GM12878 (cell line): ENCODE results near the gene EIF4H.

Experiments used
- CHD4 ChIP-seq: fragments of 200-600 bp; sonication (generic); IDR thresholded peaks from 2 replicates; pipeline ENCODE4 v1.6.1; 2016; ENCODE audit warnings: mild to moderate bottlenecking
- EP300 ChIP-seq, 2 experiments: fragments of 150-350 bp in 1 of 2; IDR thresholded peaks; 2 replicates each; pipeline ENCODE4 v1.6.1; 2011 to 2012; ENCODE audit warnings: low read depth in 2 of 2, low read length in 2 of 2, borderline replicate concordance in 1 of 2, improper control_type of control experiment in 1 of 2, inconsistent platforms in 1 of 2; ENCODE audit not compliant: control insufficient read depth in 1 of 2
- FOS ChIP-seq: IDR thresholded peaks from 3 replicates; pipeline ENCODE4 v1.6.1; 2011; ENCODE audit warnings: borderline replicate concordance; ENCODE audit not compliant: insufficient read length; ENCODE audit errors: extremely low read depth
- POU2F2 ChIP-seq: IDR thresholded peaks from 3 replicates; pipeline ENCODE4 v1.6.1; 2011; ENCODE audit warnings: low read depth, mild to moderate bottlenecking, low read length, borderline replicate concordance
- ZBTB40 ChIP-seq: fragments of 450-650 bp; IDR thresholded peaks from 2 replicates; pipeline ENCODE4 v1.6.1; 2016; ENCODE audit warnings: mild to moderate bottlenecking, moderate library complexity, borderline replicate concordance
- TF ChIP-seq, protein P1 (sequence below): IDR thresholded peaks from 2 replicates; pipeline ENCODE4 v1.6.1; 2012; ENCODE audit warnings: improper control_type of control experiment, low read depth, low read length; ENCODE audit not compliant: insufficient replicate concordance
- TF ChIP-seq, protein P2 (sequence below): IDR thresholded peaks from 2 replicates; pipeline ENCODE4 v1.6.1; 2012; ENCODE audit warnings: low read depth, low read length, improper control_type of control experiment

DNA sequence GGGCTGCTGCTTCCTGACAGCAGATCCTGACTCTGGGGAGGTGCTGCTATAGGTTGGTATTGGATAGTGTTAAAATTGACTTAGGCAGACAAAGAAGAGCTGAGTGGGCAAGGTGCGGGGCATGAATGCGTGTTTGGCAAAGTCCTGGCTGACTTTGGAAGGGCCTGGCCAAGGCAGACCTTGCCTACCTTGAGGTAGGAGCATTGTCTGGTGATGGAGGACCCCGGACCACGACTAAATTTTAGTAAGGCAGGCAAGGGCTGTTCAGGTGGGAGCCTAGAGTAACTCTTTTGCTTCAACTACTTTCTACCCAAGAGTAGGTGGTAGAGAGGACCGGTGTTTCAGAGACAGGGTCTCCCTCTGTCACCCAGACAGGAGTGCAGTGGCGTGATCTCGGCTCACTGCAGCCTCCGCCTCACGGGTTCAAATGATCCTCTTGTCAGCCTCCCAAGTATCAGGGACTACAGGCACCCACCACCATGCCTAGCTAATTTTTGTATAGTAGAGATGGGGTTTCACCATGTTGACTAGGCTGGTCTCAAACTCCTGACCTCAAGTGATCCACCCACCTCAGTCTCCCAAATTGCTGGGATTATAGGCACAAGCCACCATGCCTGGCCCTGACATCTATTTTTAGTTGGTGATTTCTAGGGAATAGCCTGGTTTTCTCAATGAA lies 23.4 kb downstream of the EIF4H start:
- TF ChIP-seq POU2F2 (no peak), EP300 (IDR thresholded peaks at IDR 0.05; ENCODE audit: borderline replicate concordance in 1 of 2, control insufficient read depth in 1 of 2, low read depth in 2 of 2, low read length in 2 of 2) (no peak), ZBTB40 (no peak), FOS (no peak), CHD4 (no peak)
- TF ChIP-seq, protein P1, sequence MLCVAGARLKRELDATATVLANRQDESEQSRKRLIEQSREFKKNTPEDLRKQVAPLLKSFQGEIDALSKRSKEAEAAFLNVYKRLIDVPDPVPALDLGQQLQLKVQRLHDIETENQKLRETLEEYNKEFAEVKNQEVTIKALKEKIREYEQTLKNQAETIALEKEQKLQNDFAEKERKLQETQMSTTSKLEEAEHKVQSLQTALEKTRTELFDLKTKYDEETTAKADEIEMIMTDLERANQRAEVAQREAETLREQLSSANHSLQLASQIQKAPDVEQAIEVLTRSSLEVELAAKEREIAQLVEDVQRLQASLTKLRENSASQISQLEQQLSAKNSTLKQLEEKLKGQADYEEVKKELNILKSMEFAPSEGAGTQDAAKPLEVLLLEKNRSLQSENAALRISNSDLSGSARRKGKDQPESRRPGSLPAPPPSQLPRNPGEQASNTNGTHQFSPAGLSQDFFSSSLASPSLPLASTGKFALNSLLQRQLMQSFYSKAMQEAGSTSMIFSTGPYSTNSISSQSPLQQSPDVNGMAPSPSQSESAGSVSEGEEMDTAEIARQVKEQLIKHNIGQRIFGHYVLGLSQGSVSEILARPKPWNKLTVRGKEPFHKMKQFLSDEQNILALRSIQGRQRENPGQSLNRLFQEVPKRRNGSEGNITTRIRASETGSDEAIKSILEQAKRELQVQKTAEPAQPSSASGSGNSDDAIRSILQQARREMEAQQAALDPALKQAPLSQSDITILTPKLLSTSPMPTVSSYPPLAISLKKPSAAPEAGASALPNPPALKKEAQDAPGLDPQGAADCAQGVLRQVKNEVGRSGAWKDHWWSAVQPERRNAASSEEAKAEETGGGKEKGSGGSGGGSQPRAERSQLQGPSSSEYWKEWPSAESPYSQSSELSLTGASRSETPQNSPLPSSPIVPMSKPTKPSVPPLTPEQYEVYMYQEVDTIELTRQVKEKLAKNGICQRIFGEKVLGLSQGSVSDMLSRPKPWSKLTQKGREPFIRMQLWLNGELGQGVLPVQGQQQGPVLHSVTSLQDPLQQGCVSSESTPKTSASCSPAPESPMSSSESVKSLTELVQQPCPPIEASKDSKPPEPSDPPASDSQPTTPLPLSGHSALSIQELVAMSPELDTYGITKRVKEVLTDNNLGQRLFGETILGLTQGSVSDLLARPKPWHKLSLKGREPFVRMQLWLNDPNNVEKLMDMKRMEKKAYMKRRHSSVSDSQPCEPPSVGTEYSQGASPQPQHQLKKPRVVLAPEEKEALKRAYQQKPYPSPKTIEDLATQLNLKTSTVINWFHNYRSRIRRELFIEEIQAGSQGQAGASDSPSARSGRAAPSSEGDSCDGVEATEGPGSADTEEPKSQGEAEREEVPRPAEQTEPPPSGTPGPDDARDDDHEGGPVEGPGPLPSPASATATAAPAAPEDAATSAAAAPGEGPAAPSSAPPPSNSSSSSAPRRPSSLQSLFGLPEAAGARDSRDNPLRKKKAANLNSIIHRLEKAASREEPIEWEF: no peak
- TF ChIP-seq, protein P2, sequence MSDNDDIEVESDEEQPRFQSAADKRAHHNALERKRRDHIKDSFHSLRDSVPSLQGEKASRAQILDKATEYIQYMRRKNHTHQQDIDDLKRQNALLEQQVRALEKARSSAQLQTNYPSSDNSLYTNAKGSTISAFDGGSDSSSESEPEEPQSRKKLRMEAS: no peak
